ENCODE data around the gene ROMO1.
"Not testable (repeated sequence)": the region's sequence is repeated elsewhere in the genome, so short reads cannot be mapped to it uniquely, and the experiment has no call there.

ROMO1 gene

GRCh38 chr20:35741892-35742740 is 42.9 kb downstream of the ROMO1 start, which contains the start of gene RBM39:
TSS of gene RBM39 (minus strand) at chr20:35742260. CDS start at chr20:35740874, 1,386 bp downstream.
- DNase-seq (ENCODE audit: low read depth, low spot score): peak; percentile 100
- H3K4me3 ChIP-seq (ENCODE audit: low read length): peak within 1 kb of the TSS; percentile 94

GRCh38 chr20:35742741-35743523 is 43.7 kb downstream of the ROMO1 start:
- H3K4me3 ChIP-seq (ENCODE audit: low read length): peak overlapping the region; percentile 71
- DNase-seq (ENCODE audit: low read depth, low spot score): peak; percentile 55

- no peak for DNase-seq (ENCODE audit: low read depth, low spot score)
- peak overlapping the region; percentile 71 for H3K4me3 ChIP-seq (ENCODE audit: low read length)
Measured at GRCh38 chr20:35743693-35744491, 44.7 kb downstream of the ROMO1 start.

GRCh38 chr20:35744492-35744841 is 45.3 kb downstream of the ROMO1 start:
- H3K4me3 ChIP-seq (ENCODE audit: low read length); DNase-seq (ENCODE audit: low read depth, low spot score): not testable (repeated sequence)

Measured in Jurkat, Clone E6-1 (cell line).